ENCODE data around the gene KIR2DL1.
"Not testable (repeated sequence)": the region's sequence is repeated elsewhere in the genome, so short reads cannot be mapped to it uniquely, and the experiment has no call there.

KIR2DL1 gene

GRCh38 chr19:54771018-54771960 lies 1.7 kb downstream of the KIR2DL1 start:
- DNase-seq (ENCODE audit: extremely low read depth in 1 of 2, low read depth in 1 of 2): not testable (repeated sequence)

- DNase-seq (ENCODE audit: extremely low read depth in 1 of 2, low read depth in 1 of 2): not testable (repeated sequence)
These were observed 3.1 kb downstream of the KIR2DL1 start for GRCh38 chr19:54772666-54773065.

DNA sequence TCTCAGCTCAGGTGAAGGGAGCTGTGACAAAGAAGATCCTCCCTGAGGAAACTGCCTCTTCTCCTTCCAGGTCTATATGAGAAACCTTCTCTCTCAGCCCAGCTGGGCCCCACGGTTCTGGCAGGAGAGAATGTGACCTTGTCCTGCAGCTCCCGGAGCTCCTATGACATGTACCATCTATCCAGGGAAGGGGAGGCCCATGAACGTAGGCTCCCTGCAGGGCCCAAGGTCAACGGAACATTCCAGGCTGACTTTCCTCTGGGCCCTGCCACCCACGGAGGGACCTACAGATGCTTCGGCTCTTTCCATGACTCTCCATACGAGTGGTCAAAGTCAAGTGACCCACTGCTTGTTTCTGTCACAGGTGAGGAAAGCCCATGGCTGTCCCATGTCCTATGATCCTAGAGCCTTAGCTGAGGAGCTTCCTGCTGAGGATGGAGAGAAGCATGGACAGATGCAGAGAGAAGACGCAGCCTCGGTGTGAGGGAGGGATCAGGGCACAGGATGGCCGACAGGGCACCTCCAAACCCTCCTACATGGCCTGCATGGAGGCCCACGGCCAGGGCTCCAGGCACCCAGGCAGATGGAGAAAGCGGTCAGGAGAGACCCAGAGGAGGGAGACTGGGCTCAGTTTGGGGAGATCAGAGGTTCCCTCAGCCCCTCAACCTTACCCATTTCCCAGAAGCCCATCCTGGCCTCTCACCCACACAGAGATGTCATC lies 5.7 kb downstream of the KIR2DL1 start:
- DNase-seq (ENCODE audit: extremely low read depth in 1 of 2, low read depth in 1 of 2): not testable (repeated sequence)

- not testable (repeated sequence) for DNase-seq (ENCODE audit: extremely low read depth in 1 of 2, low read depth in 1 of 2)
These were observed 6.2 kb downstream of the KIR2DL1 start for GRCh38 chr19:54775830-54776229.

DNA sequence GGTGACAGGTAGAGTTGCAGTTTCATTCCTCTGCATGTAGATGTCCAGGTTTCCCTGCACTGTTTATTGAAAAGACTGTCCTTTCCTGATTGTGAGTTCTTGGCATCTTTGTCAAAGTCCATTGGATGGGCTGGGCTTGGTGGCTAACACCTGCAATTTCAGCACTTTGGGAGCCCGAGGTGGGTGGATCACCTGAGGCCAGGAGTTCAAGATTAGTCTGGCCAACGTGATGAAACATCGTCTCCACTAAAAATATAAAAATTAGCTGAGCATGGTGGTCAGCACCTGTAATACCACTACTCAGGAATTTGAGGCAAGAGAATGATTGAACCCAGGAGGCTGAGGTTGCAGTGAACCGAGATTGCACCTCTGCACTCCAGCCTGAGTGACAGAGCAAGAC lies 8.3 kb downstream of the KIR2DL1 start:
- DNase-seq (ENCODE audit: extremely low read depth in 1 of 2, low read depth in 1 of 2): not testable (repeated sequence)

- not testable (repeated sequence) for DNase-seq (ENCODE audit: extremely low read depth in 1 of 2, low read depth in 1 of 2)
These were observed 9.3 kb downstream of the KIR2DL1 start for GRCh38 chr19:54778896-54779295.

- not testable (repeated sequence) for DNase-seq (ENCODE audit: extremely low read depth in 1 of 2, low read depth in 1 of 2)
These were observed 13.3 kb downstream of the KIR2DL1 start for GRCh38 chr19:54782916-54783315.

DNA sequence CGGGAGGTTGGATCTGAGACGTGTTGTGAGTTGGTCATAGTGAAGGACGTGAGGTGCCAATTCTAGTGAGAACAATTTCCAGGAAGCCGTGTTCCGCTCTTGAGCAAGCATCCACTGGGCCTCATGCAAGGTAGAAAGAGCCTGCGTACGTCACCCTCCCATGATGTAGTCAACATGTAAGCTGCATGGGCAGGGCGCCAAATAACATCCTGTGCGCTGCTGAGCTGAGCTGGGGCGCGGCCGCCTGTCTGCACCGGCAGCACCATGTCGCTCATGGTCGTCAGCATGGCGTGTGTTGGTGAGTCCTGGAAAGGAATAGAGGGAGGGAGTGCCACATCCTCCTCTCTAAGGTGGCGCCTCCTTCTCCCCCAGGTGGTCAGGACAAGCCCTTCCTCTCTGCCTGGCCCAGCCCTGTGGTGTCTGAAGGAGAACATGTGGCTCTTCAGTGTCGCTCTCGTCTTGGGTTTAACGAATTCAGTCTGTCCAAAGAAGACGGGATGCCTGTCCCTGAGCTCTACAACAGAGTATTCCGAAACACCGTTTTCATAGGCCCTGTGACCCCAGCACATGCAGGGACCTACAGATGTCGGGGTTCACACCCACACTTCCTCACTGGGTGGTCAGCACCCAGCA lies 16.6 kb downstream of the KIR2DL1 start:
- not testable (repeated sequence) for DNase-seq (ENCODE audit: extremely low read depth in 1 of 2, low read depth in 1 of 2)

- DNase-seq (ENCODE audit: extremely low read depth in 1 of 2, low read depth in 1 of 2): not testable (repeated sequence)
These were observed 18.6 kb downstream of the KIR2DL1 start for GRCh38 chr19:54788154-54788553.

- DNase-seq (ENCODE audit: extremely low read depth in 1 of 2, low read depth in 1 of 2): no peak
These were observed 21.1 kb downstream of the KIR2DL1 start for GRCh38 chr19:54790711-54791110.

GRCh38 chr19:54791476-54791875 lies 21.9 kb downstream of the KIR2DL1 start:
- no peak for DNase-seq (ENCODE audit: extremely low read depth in 1 of 2, low read depth in 1 of 2)

DNA sequence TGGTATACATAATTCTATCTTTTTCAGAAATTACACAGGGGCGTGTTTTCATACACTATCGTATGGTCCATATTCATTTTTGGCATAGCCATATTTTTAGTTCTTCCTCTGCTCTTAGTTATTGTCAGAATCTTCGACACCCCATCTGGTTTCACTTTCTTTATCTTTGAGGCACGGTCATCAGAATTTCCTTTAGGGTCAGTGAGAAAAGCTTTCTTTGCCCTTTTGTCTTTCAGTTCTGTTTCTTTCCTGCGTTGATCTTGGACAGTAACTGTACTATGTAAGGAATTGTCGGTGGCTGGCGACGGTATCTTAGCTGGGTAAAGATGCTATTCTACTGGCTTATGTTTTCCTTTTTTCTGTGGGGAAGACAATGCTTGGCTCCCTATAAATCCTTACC lies 23.2 kb downstream of the KIR2DL1 start:
- no peak for DNase-seq (ENCODE audit: extremely low read depth in 1 of 2, low read depth in 1 of 2)

DNA sequence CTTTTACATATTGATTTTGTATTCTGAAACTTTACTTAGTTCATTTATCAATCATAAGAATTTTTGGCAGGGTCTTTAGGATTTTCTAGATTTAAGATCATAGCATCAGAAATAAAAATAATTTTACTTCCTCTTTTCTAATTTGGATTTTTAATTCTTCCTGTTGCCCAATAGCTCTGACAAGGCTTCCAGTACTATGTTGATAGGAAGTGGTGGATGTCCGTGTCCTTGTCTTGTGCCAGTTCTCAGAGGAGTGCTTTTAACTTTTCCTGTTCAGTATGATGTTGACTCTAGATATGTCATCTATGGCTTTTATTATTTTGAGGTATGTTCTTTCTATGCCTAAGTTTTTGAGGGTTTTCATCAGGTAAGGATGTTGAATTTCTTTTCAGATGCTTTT lies 26.2 kb downstream of the KIR2DL1 start:
- no peak for DNase-seq (ENCODE audit: extremely low read depth in 1 of 2, low read depth in 1 of 2)

DNA sequence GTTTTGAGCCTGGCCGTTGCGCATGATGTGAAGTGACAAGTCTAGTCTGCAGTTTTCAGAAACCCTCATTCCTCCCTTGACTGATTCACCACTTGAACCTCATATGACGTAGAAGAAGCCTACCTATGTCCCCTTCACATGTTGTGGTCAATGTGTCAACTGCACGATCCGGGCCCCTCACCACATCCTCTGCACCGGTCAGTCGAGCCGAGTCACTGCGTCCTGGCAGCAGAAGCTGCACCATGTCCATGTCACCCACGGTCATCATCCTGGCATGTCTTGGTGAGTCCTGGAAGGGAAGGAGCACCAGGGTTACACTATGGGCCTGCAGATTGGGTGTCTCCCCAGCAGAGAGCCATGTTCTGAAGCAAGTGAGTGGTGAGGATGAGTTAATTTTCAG lies 33.8 kb downstream of the KIR2DL1 start, which contains the start of gene KIR2DL4:
KIR2DL4 (plus strand) TSS at position 201 of the 400 bp plus-strand sequence; CDS start at position 243, 42 bp downstream.
- DNase-seq (ENCODE audit: extremely low read depth in 1 of 2, low read depth in 1 of 2): no peak

DNA sequence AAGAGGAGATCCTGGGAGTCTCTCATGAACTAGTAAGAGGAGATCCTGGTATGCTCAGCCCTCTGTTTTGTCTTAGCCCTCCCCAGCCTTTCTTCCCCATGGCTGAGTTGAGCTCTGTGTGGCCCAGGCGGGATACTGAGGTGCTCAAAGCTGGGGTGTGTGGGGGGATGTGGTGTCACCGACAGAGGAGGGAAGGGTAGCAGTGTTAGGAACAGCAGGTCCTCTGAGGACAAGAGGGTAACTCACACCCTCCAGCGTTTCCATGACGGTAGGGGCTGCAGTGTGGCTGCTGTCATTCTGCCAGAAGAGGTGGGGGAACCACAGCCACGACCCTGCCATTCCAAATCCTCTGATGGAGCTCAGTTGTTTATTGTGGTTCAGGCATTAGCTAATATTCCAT lies 34.5 kb downstream of the KIR2DL1 start:
- no peak for DNase-seq (ENCODE audit: extremely low read depth in 1 of 2, low read depth in 1 of 2)

DNA sequence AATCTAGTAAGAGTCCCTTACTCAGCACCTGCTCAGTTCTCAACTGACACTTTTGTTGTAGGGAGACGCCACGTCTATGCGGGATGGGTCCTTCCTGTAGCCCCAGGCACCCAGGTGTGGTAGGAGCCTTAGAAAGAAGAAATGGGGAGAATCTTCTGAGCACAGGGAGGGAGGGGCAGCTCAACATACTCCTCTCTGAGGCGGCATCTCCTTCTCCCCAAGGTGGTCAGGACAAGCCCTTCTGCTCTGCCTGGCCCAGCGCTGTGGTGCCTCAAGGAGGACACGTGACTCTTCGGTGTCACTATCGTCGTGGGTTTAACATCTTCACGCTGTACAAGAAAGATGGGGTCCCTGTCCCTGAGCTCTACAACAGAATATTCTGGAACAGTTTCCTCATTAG lies 35.0 kb downstream of the KIR2DL1 start:
- DNase-seq (ENCODE audit: extremely low read depth in 1 of 2, low read depth in 1 of 2): no peak

DNA sequence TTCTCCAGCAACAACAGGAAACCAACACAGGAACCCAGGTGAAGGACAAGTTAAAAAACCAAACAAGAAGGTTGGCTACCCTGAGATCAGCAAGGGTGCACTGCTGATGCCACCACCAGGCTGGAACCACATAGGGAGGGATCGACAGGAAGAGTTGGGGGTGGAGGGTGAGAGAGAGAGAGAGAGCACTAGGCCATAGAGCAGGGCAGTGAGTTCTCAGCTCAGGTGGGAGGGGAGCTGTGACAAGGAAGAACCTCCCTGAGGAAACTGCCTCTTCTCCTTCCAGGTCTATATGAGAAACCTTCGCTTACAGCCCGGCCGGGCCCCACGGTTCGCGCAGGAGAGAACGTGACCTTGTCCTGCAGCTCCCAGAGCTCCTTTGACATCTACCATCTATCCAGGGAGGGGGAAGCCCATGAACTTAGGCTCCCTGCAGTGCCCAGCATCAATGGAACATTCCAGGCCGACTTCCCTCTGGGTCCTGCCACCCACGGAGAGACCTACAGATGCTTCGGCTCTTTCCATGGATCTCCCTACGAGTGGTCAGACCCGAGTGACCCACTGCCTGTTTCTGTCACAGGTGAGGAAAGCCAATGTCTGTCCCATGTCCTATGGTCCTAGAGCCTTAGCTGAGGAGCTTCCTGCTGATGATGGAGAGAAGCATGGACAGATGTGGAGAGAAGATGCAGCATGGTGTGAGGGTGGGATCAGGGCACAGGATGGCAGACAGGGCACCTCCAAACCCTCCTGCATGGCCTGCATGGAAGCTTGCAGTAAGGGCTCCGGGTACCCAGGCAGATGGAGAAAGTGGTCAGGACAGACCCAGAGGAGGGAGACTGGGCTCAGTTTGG lies 36.3 kb downstream of the KIR2DL1 start:
- DNase-seq (ENCODE audit: extremely low read depth in 1 of 2, low read depth in 1 of 2): no peak

DNA sequence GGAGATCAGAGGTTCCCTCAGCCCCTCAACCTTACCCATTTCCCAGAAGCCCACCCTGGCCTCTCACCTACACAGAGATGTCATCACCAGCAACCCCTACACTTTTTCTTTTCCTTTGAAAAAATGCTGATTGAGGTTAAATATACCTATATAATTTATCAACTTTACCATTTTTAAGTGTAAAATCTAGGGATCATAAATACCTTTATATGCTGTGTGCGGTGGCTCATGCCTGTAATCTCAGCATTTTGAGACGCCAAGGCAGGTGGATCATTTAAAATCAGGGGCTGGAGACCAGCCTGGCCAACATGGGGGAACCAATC lies 36.9 kb downstream of the KIR2DL1 start:
- no peak for DNase-seq (ENCODE audit: extremely low read depth in 1 of 2, low read depth in 1 of 2)

DNA sequence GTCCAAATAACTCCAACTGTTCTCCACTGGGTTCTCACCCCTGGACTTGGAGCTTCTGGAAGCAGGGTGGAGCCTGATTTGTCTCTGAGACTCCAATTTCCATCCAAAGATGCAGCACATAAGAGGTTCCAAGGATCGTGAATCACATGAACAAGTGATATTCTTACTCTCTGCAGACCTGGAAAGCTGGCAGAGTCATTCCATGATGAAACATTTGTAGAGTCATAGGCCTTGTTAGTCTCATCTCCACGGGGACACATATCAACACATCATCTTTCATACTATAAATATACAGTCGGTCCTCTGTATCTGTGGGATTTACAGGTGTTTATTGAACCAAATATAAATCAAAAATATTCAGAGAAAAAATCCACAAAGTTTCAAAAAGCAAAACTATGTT lies 45.0 kb downstream of the KIR2DL1 start:
- DNase-seq (ENCODE audit: extremely low read depth in 1 of 2, low read depth in 1 of 2): not testable (repeated sequence)

DNA sequence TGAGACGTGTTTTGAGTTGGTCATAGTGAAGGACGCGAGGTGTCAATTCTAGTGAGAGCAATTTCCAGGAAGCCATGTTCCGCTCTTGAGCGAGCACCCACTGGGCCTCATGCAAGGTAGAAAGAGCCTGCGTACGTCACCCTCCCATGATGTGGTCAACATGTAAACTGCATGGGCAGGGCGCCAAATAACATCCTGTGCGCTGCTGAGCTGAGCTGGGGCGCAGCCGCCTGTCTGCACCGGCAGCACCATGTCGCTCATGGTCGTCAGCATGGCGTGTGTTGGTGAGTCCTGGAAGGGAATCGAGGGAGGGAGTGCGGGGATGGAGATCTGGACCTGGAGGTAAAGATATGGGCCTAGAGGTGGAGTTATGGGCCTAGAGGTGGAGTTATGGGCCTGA lies 46.7 kb downstream of the KIR2DL1 start, which contains the start of gene KIR3DL1:
KIR3DL1 (plus strand) TSS at position 218 of the 400 bp plus-strand sequence.
- DNase-seq (ENCODE audit: extremely low read depth in 1 of 2, low read depth in 1 of 2): not testable (repeated sequence)

Measured in activated CD8-positive, alpha-beta memory T cell treated with anti-CD3 and anti-CD28 coated beads for 1 hour (primary cell).